Renal cortical epithelial cell (primary cell): Measurements from ENCODE around the gene GORASP1. TPM values are rescaled to one million over a fixed set of nuclear protein-coding genes. Genes with fewer than 3 reads are reported as not detected.

Experiments used
- DNase-seq: peaks from one replicate; pipeline ENCODE4 v3.0.0-alpha.2; 2011; ENCODE audit warnings: low read depth
- total RNA-seq: library from RNA; depleted of rRNA; stranded (reverse); fragments of >200 nt; gene quantifications from 2 replicates; pipeline ENCODE4 v1.2.3, GENCODE V29; 2014

Gene GORASP1
- total RNA-seq, 1 donor from 2014 or later, result 35.8 TPM

GRCh38 chr3:39102504-39103323 is 4.7 kb downstream of the GORASP1 start:
- no peak for DNase-seq

GRCh38 chr3:39101022-39101689 is 6.3 kb downstream of the GORASP1 start:
- DNase-seq, result peak; percentile 28

- no peak for DNase-seq
These were observed 6.9 kb downstream of the GORASP1 start for GRCh38 chr3:39100500-39100886.

GRCh38 chr3:39099738-39100499 is 7.5 kb downstream of the GORASP1 start:
- DNase-seq, result no peak

GRCh38 chr3:39099242-39099641 is 8.2 kb downstream of the GORASP1 start:
- no peak for DNase-seq

- DNase-seq, result no peak
These were observed 8.9 kb downstream of the GORASP1 start for GRCh38 chr3:39098473-39099000.

GRCh38 chr3:39097716-39098472 is 9.5 kb downstream of the GORASP1 start:
- no peak for DNase-seq

GRCh38 chr3:39096775-39097174 is 10.7 kb downstream of the GORASP1 start:
- DNase-seq, result peak; percentile 33

GRCh38 chr3:39095778-39096177 is 11.6 kb downstream of the GORASP1 start:
- no peak for DNase-seq

- DNase-seq, result no peak
These were observed 12.4 kb downstream of the GORASP1 start for GRCh38 chr3:39094851-39095677.

GRCh38 chr3:39090922-39091321 is 16.5 kb downstream of the GORASP1 start:
- no peak for DNase-seq

GRCh38 chr3:39088889-39089288 is 18.5 kb downstream of the GORASP1 start:
- DNase-seq, result no peak

GRCh38 chr3:39088456-39088855 is 19.0 kb downstream of the GORASP1 start:
- no peak for DNase-seq

- DNase-seq, result no peak
These were observed 21.3 kb downstream of the GORASP1 start for GRCh38 chr3:39086144-39086543.

- DNase-seq, result no peak
These were observed 24.6 kb downstream of the GORASP1 start for GRCh38 chr3:39082666-39083313.

GRCh38 chr3:39080026-39080425 is 27.4 kb downstream of the GORASP1 start:
- no peak for DNase-seq

GRCh38 chr3:39079530-39079929 is 27.9 kb downstream of the GORASP1 start:
- DNase-seq, result no peak

GRCh38 chr3:39075910-39076309 is 31.5 kb downstream of the GORASP1 start:
- DNase-seq, result no peak

- no peak for DNase-seq
These were observed 38.9 kb downstream of the GORASP1 start for GRCh38 chr3:39068556-39068955.

- peak; percentile 13 for DNase-seq
These were observed 40.1 kb downstream of the GORASP1 start for GRCh38 chr3:39067286-39067685.
